HT-29 (cell line): Measurements from ENCODE around the gene COPZ1. TPM values are rescaled to one million over a fixed set of nuclear protein-coding genes. Genes with fewer than 3 reads are reported as not detected.
"Not testable (repeated sequence)": the region's sequence is repeated elsewhere in the genome, so short reads cannot be mapped to it uniquely, and the experiment has no call there.

Source experiments
- DNase-seq: peaks from one replicate; pipeline ENCODE4 v3.0.0-alpha.2; 2015; ENCODE audit warnings: low spot score
- total RNA-seq: library from RNA; depleted of rRNA; stranded (reverse); fragments of >200 nt; shearing (Covaris generic); gene quantifications from 2 replicates; pipeline ENCODE4 v1.2.3, GENCODE V29; 2014

Gene COPZ1
- total RNA-seq, 1 experiment from 2014 or later: 83.7 TPM

GRCh38 chr12:54294152-54294952 lies 30.6 kb upstream of the COPZ1 start:
- DNase-seq: peak; percentile 69

- DNase-seq: no peak
Observed at GRCh38 chr12:54294953-54295566, 29.9 kb upstream of the COPZ1 start.

- no peak for DNase-seq
Observed at GRCh38 chr12:54296393-54297099, 28.4 kb upstream of the COPZ1 start.

GRCh38 chr12:54298904-54299303 lies 26.0 kb upstream of the COPZ1 start:
- no peak for DNase-seq

- no peak for DNase-seq
Observed at GRCh38 chr12:54299515-54300224, 25.3 kb upstream of the COPZ1 start.

GRCh38 chr12:54300225-54300731 lies 24.7 kb upstream of the COPZ1 start:
- no peak for DNase-seq

GRCh38 chr12:54300732-54301427 lies 24.1 kb upstream of the COPZ1 start, which contains the start of gene NFE2:
Gene NFE2 (minus strand): TSS chr12:54301015. CDS start chr12:54295248, 5,767 bp downstream.
- DNase-seq: peak; percentile 49

- DNase-seq: no peak
Observed at GRCh38 chr12:54301428-54302048, 23.4 kb upstream of the COPZ1 start.

- DNase-seq: no peak
Observed at GRCh38 chr12:54303640-54304039, 21.3 kb upstream of the COPZ1 start.

GRCh38 chr12:54304187-54304810 lies 20.6 kb upstream of the COPZ1 start:
- peak; percentile 64 for DNase-seq

GRCh38 chr12:54306925-54307741 lies 17.8 kb upstream of the COPZ1 start:
- peak; percentile 100 for DNase-seq

- no peak for DNase-seq
Observed at GRCh38 chr12:54311051-54311450, 13.9 kb upstream of the COPZ1 start.

GRCh38 chr12:54312309-54312708 lies 12.6 kb upstream of the COPZ1 start:
- DNase-seq: not testable (repeated sequence)

GRCh38 chr12:54321363-54321762 lies 3.6 kb upstream of the COPZ1 start:
- DNase-seq: no peak

GRCh38 chr12:54325442-54326109 lies 645 bp downstream of the COPZ1 start:
- not testable (repeated sequence) for DNase-seq

- DNase-seq: no peak
Observed at GRCh38 chr12:54328595-54329337, 3.8 kb downstream of the COPZ1 start.

GRCh38 chr12:54329759-54330158 lies 4.8 kb downstream of the COPZ1 start:
- no peak for DNase-seq

- DNase-seq: no peak
Observed at GRCh38 chr12:54330442-54330841, 5.5 kb downstream of the COPZ1 start.
